HEK293 (cell line): ENCODE results near the gene C5orf15.

Experiments used
- CTCF ChIA-PET: fragments of 350-600 bp; formaldehyde crosslinking; extraction: SDS; loops from one replicate; lab custom pipeline; 2021; ENCODE audit warnings: antibody characterized with exemption; lab: Yijun Ruan, JAX
- POLR2A ChIA-PET: fragments of 300-600 bp; formaldehyde crosslinking; extraction: SDS; loops from one replicate; lab custom pipeline; 2020; ENCODE audit warnings: antibody characterized with exemption, inconsistent platforms; lab: Yijun Ruan, JAX
- H3K27ac ChIP-seq: fragments of 200-500 bp; sonication (Bioruptor generic); 2 replicates; pipeline ENCODE4 v1.5.1; 2014; ENCODE audit warnings: low read depth, low read length, control low read depth, inconsistent platforms; ENCODE audit errors: extremely low read depth
- H3K36me3 ChIP-seq, 2 experiments: fragments of 200-500 bp in 1 of 2; sonication (Bioruptor generic) in 1 of 2; 1 replicate in 1 of 2; 2 replicates in 1 of 2; pipeline ENCODE4 v1.5.1; 2014 to 2017; ENCODE audit warnings: inconsistent platforms in 2 of 2, low read length in 2 of 2; ENCODE audit not compliant: control insufficient read depth in 2 of 2, insufficient read depth in 1 of 2
- H3K4me1 ChIP-seq: fragments of 200-500 bp; sonication (Bioruptor generic); 2 replicates; pipeline ENCODE4 v1.5.1; 2014; ENCODE audit warnings: mild to moderate bottlenecking, low read length, inconsistent platforms; ENCODE audit not compliant: control insufficient read depth, insufficient read depth
- H3K4me3 ChIP-seq: 2 replicates; pipeline ENCODE4 v1.5.1; 2011; ENCODE audit warnings: low read depth, mild to moderate bottlenecking, control low read depth, low read length, moderate library complexity
- H3K9me3 ChIP-seq: fragments of 200-500 bp; sonication (Bioruptor generic); 2 replicates; pipeline ENCODE4 v1.5.1; 2014; ENCODE audit warnings: low read depth, low read length, inconsistent platforms; ENCODE audit not compliant: control insufficient read depth, insufficient read depth
- KLF8 ChIP-seq: fragments of 450-650 bp; formaldehyde crosslinking; IDR thresholded peaks from 2 replicates; pipeline ENCODE4 v1.5.1; 2016; ENCODE audit warnings: missing biosample characterization, missing genetic modification characterization
- MEIS1 ChIP-seq: sonication (generic); formaldehyde crosslinking; IDR thresholded peaks from 2 replicates; pipeline ENCODE4 v1.8.1; 2022; ENCODE audit warnings: missing genetic modification reagents, mild to moderate bottlenecking, borderline replicate concordance
- MZF1 ChIP-seq: fragments of 450-650 bp; formaldehyde crosslinking; IDR thresholded peaks from 2 replicates; pipeline ENCODE4 v1.5.1; 2017; ENCODE audit warnings: missing biosample characterization, missing genetic modification characterization, borderline replicate concordance
- ZBTB21 ChIP-seq: fragments of 450-650 bp; formaldehyde crosslinking; IDR thresholded peaks from 2 replicates; pipeline ENCODE4 v1.5.1; 2017; ENCODE audit warnings: missing biosample characterization, missing genetic modification characterization
- ZIC2 ChIP-seq: fragments of 450-650 bp; formaldehyde crosslinking; IDR thresholded peaks from 2 replicates; pipeline ENCODE4 v1.5.1; 2016; ENCODE audit warnings: missing biosample characterization, missing genetic modification characterization
- ZNF114 ChIP-seq: fragments of 450-650 bp; formaldehyde crosslinking; IDR thresholded peaks from 2 replicates; pipeline ENCODE4 v1.5.0; 2017; ENCODE audit warnings: missing biosample characterization, missing genetic modification characterization
- ZNF26 ChIP-seq: fragments of 450-650 bp; formaldehyde crosslinking; IDR thresholded peaks from 2 replicates; pipeline ENCODE4 v1.5.1; 2016; ENCODE audit warnings: missing biosample characterization, missing genetic modification characterization
- ZNF280D ChIP-seq: fragments of 450-650 bp; formaldehyde crosslinking; IDR thresholded peaks from 2 replicates; pipeline ENCODE4 v1.5.1; 2016; ENCODE audit warnings: missing biosample characterization, missing genetic modification characterization
- ZNF311 ChIP-seq: fragments of 450-650 bp; formaldehyde crosslinking; IDR thresholded peaks from 2 replicates; pipeline ENCODE4 v1.5.1; 2017; ENCODE audit warnings: missing biosample characterization, missing genetic modification characterization, borderline replicate concordance
- ZNF324 ChIP-seq: fragments of 450-650 bp; formaldehyde crosslinking; IDR thresholded peaks from 2 replicates; pipeline ENCODE4 v1.5.1; 2016; ENCODE audit warnings: missing biosample characterization, missing genetic modification characterization
- ZNF626 ChIP-seq: fragments of 450-650 bp; sonication (Bioruptor Pico); formaldehyde crosslinking; IDR thresholded peaks from 2 replicates; pipeline ENCODE4 v1.5.1; 2018; ENCODE audit warnings: missing biosample characterization, missing genetic modification characterization, inconsistent platforms
- ZNF677 ChIP-seq: fragments of 450-650 bp; IDR thresholded peaks from 2 replicates; pipeline ENCODE4 v1.5.0; 2018; ENCODE audit warnings: missing biosample characterization, mild to moderate bottlenecking, missing genetic modification characterization, moderate library complexity
- ZNF776 ChIP-seq: fragments of 450-650 bp; formaldehyde crosslinking; IDR thresholded peaks from 2 replicates; pipeline ENCODE4 v1.5.0; 2017; ENCODE audit warnings: missing biosample characterization, missing genetic modification characterization, borderline replicate concordance
- TF ChIP-seq, protein P1 (sequence below): fragments of 450-650 bp; formaldehyde crosslinking; IDR thresholded peaks from 2 replicates; pipeline ENCODE4 v1.5.1; 2016; ENCODE audit warnings: missing biosample characterization, missing genetic modification characterization
- TF ChIP-seq, protein P2 (sequence below): fragments of 450-650 bp; formaldehyde crosslinking; IDR thresholded peaks from 2 replicates; pipeline ENCODE4 v1.5.1; 2017; ENCODE audit warnings: missing biosample characterization, mild to moderate bottlenecking, missing genetic modification characterization, moderate library complexity
- TF ChIP-seq, protein P3 (sequence below): fragments of 450-650 bp; formaldehyde crosslinking; IDR thresholded peaks from 2 replicates; pipeline ENCODE4 v1.5.0; 2017; ENCODE audit warnings: missing biosample characterization, missing genetic modification characterization, borderline replicate concordance

C5orf15 gene

GRCh38 chr5:133918731-133919130, 49.7 kb downstream of the C5orf15 start (continued):
- no peak for TF ChIP-seq ZIC2 (tag by site-specific recombination)
- no peak for TF ChIP-seq ZNF776 (tag by site-specific recombination)
- TF ChIP-seq ZNF114 (tag by site-specific recombination), result no peak
- no peak for TF ChIP-seq ZNF280D (tag by site-specific recombination)
- no peak for TF ChIP-seq ZNF26 (tag by site-specific recombination)
- TF ChIP-seq, all 188 proteins: peak for 0

DNA sequence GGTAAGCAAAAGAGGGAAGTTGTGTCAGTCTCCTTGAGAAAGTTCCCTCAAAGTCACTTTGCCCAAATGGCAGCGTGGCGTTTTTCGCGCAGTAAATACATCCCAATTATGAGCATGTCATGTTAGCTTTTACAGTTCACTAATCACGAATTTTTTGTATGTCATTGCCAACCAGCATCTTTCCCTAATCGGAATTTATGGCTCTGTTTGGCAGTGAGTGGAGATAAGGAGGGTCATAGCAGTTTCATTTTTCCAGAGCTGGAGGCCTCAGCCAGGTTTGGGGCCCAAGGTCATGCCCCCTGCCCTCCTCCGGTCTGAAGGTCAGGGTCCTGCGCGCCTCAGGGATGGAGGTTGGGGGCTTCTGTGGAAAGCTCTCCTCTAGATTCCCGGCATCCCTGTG, 50.1 kb downstream of the C5orf15 start:
- no peaks in the 10 kb centered on the region for H3K4me1 ChIP-seq
- POLR2A ChIA-PET, result interaction anchor here (0.6 kb wide), 2 partner anchors 15 to 58 kb away, joined by 3 read pairs; no protein-coding TSS in a partner anchor
- no peak overlapping the region for H3K27ac ChIP-seq
- no peaks in the 10 kb centered on the region for H3K36me3 ChIP-seq
- no peak overlapping the region for H3K4me3 ChIP-seq
- CTCF ChIA-PET, result interaction anchor here (0.5 to 1.8 kb wide), 4 partner anchors 22 to 119 kb away, joined by 3 to 4 read pairs (median 4); no protein-coding TSS in a partner anchor
- TF ChIP-seq, protein P1, sequence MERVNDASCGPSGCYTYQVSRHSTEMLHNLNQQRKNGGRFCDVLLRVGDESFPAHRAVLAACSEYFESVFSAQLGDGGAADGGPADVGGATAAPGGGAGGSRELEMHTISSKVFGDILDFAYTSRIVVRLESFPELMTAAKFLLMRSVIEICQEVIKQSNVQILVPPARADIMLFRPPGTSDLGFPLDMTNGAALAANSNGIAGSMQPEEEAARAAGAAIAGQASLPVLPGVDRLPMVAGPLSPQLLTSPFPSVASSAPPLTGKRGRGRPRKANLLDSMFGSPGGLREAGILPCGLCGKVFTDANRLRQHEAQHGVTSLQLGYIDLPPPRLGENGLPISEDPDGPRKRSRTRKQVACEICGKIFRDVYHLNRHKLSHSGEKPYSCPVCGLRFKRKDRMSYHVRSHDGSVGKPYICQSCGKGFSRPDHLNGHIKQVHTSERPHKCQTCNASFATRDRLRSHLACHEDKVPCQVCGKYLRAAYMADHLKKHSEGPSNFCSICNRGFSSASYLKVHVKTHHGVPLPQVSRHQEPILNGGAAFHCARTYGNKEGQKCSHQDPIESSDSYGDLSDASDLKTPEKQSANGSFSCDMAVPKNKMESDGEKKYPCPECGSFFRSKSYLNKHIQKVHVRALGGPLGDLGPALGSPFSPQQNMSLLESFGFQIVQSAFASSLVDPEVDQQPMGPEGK (tag by site-specific recombination), result no peak
- TF ChIP-seq ZNF677 (tag by site-specific recombination), result no peak
- no peak for TF ChIP-seq ZNF324 (tag by site-specific recombination)
- TF ChIP-seq ZBTB21 (tag by site-specific recombination), result no peak
- no peak for TF ChIP-seq ZNF626 (tag by site-specific recombination)
- TF ChIP-seq MZF1 (tag by site-specific recombination), result no peak
- no peak for TF ChIP-seq KLF8 (tag by site-specific recombination)
- TF ChIP-seq, protein P2, sequence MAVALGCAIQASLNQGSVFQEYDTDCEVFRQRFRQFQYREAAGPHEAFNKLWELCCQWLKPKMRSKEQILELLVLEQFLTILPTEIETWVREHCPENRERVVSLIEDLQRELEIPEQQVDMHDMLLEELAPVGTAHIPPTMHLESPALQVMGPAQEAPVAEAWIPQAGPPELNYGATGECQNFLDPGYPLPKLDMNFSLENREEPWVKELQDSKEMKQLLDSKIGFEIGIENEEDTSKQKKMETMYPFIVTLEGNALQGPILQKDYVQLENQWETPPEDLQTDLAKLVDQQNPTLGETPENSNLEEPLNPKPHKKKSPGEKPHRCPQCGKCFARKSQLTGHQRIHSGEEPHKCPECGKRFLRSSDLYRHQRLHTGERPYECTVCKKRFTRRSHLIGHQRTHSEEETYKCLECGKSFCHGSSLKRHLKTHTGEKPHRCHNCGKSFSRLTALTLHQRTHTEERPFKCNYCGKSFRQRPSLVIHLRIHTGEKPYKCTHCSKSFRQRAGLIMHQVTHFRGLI, result no peak
- TF ChIP-seq ZIC2 (tag by site-specific recombination), result no peak
- TF ChIP-seq, protein P3, sequence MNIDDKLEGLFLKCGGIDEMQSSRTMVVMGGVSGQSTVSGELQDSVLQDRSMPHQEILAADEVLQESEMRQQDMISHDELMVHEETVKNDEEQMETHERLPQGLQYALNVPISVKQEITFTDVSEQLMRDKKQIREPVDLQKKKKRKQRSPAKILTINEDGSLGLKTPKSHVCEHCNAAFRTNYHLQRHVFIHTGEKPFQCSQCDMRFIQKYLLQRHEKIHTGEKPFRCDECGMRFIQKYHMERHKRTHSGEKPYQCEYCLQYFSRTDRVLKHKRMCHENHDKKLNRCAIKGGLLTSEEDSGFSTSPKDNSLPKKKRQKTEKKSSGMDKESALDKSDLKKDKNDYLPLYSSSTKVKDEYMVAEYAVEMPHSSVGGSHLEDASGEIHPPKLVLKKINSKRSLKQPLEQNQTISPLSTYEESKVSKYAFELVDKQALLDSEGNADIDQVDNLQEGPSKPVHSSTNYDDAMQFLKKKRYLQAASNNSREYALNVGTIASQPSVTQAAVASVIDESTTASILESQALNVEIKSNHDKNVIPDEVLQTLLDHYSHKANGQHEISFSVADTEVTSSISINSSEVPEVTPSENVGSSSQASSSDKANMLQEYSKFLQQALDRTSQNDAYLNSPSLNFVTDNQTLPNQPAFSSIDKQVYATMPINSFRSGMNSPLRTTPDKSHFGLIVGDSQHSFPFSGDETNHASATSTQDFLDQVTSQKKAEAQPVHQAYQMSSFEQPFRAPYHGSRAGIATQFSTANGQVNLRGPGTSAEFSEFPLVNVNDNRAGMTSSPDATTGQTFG, result no peak
- no peak for TF ChIP-seq MEIS1
- TF ChIP-seq ZNF311 (tag by site-specific recombination), result no peak
- TF ChIP-seq, all 188 proteins: peak for 0
- no peaks in the 10 kb centered on the region for H3K9me3 ChIP-seq
